H1 (cell line): ENCODE data around the gene GALNT9. TPM values are rescaled to one million over a fixed set of nuclear protein-coding genes. Genes with fewer than 3 reads are reported as not detected.

Source experiments
- CTCF ChIA-PET: fragments of 300-600 bp; sonication (Branson Sonifier 250); formaldehyde crosslinking; loops from one replicate; lab custom pipeline; 2021; ENCODE audit not compliant: partially characterized antibody; lab: Charles Lee
- POLR2A ChIA-PET: fragments of 300-600 bp; sonication (Branson Sonifier 250); formaldehyde crosslinking; loops from one replicate; lab custom pipeline; 2021; ENCODE audit warnings: inconsistent platforms; ENCODE audit not compliant: partially characterized antibody; lab: Charles Lee
- DNase-seq, 2 experiments: peaks; one replicate each; pipeline versions ENCODE4 v3.0.0 to v3.0.0-alpha.2; 2010 to 2022; ENCODE audit warnings: low spot score in 2 of 2, low read depth in 1 of 2, mixed read lengths in 1 of 2
- FAIRE-seq: peaks from 2 replicates; lab custom pipeline; 2011; peaks lifted over from hg19 to GRCh38; lab: Jason Lieb, UNC
- H2AFZ ChIP-seq: 2 replicates; pipeline ENCODE4 v1.8.1; 2012; ENCODE audit warnings: low read length, inconsistent platforms
- H2AK5ac ChIP-seq: 2 replicates; pipeline ENCODE4 v1.6.1; 2013; ENCODE audit warnings: low read depth, low read length
- H2BK120ac ChIP-seq: replicated peaks from 2 replicates; pipeline ENCODE3; 2013; ENCODE audit warnings: low read depth, low read length, inconsistent platforms
- H2BK12ac ChIP-seq: 2 replicates; pipeline ENCODE4 v1.6.1; 2013; ENCODE audit warnings: low read depth, low read length
- H2BK15ac ChIP-seq: 2 replicates; pipeline ENCODE4 v1.6.1; 2013; ENCODE audit warnings: low read length
- H2BK20ac ChIP-seq: 2 replicates; pipeline ENCODE4 v1.6.1; 2013; ENCODE audit warnings: low read length
- H2BK5ac ChIP-seq: 2 replicates; pipeline ENCODE4 v1.6.1; 2013; ENCODE audit warnings: low read depth, low read length
- H3K14ac ChIP-seq: 2 replicates; pipeline ENCODE4 v1.6.1; 2013; ENCODE audit warnings: inconsistent platforms; ENCODE audit not compliant: insufficient read length
- H3K18ac ChIP-seq: 2 replicates; pipeline ENCODE4 v1.6.1; 2013; ENCODE audit warnings: low read length; ENCODE audit errors: extremely low read depth
- H3K23ac ChIP-seq: 2 replicates; pipeline ENCODE4 v1.6.1; 2013; ENCODE audit warnings: inconsistent platforms; ENCODE audit not compliant: insufficient read length
- H3K23me2 ChIP-seq: 2 replicates; pipeline ENCODE4 v1.6.1; 2013; ENCODE audit warnings: low read depth, low read length
- H3K27ac ChIP-seq: 2 replicates; pipeline ENCODE4 v1.6.1; 2011; ENCODE audit warnings: low read depth, low read length, inconsistent platforms
- H3K27me3 ChIP-seq, 4 experiments: replicated peaks in 1 of 4; 1 replicate in 1 of 4; 2 replicates in 3 of 4; pipeline versions ENCODE4 v1.6.1 to v1.8.1; 2011 to 2013; ENCODE audit warnings: low read length in 3 of 4, mild to moderate bottlenecking in 3 of 4, inconsistent platforms in 2 of 4, mixed read lengths in 2 of 4, moderate library complexity in 1 of 4; ENCODE audit not compliant: control insufficient read depth in 3 of 4, insufficient read depth in 3 of 4; ENCODE audit errors: extremely low read depth in 1 of 4
- H3K36me3 ChIP-seq, 4 experiments: 2 replicates each; pipeline versions ENCODE4 v1.6.1 to v1.8.1; 2011 to 2013; ENCODE audit warnings: mild to moderate bottlenecking in 4 of 4, low read length in 3 of 4, moderate library complexity in 2 of 4, control low read depth in 1 of 4, inconsistent platforms in 1 of 4; ENCODE audit not compliant: insufficient read depth in 4 of 4, control insufficient read depth in 2 of 4
- H3K4ac ChIP-seq: replicated peaks from 2 replicates; pipeline ENCODE3; 2013; ENCODE audit warnings: low read length, low read depth, mixed read lengths, inconsistent platforms; ENCODE audit not compliant: insufficient read length
- H3K4me1 ChIP-seq, 4 experiments: replicated peaks in 1 of 4; 1 replicate in 1 of 4; 2 replicates in 3 of 4; pipeline versions ENCODE4 v1.6.1 to v1.8.1; 2011 to 2013; ENCODE audit warnings: low read length in 3 of 4, inconsistent platforms in 2 of 4, mixed read lengths in 1 of 4; ENCODE audit not compliant: insufficient read depth in 4 of 4, control insufficient read depth in 3 of 4
- H3K4me2 ChIP-seq, 2 experiments: 2 replicates each; pipeline versions ENCODE4 v1.6.1 to v1.8.1; 2011 to 2013; ENCODE audit warnings: low read depth in 2 of 2, low read length in 2 of 2, control low read depth in 1 of 2, inconsistent platforms in 1 of 2, mild to moderate bottlenecking in 1 of 2; ENCODE audit not compliant: insufficient read depth in 1 of 2
- H3K4me3 ChIP-seq, 4 experiments: fragments of 200-600, 300-600 bp in 1 of 4; sonication (generic), shearing (Covaris generic), sonication (Bioruptor Twin) in 1 of 4; 2 replicates each; pipeline versions ENCODE4 v1.5.1 to v1.8.1; 2011 to 2016; ENCODE audit warnings: low read length in 4 of 4, low read depth in 3 of 4, control low read depth in 2 of 4, inconsistent platforms in 2 of 4, mild to moderate bottlenecking in 2 of 4, mixed read lengths in 1 of 4, moderate library complexity in 1 of 4; ENCODE audit not compliant: insufficient read depth in 2 of 4; ENCODE audit errors: extremely low read depth in 1 of 4
- H3K56ac ChIP-seq: replicated peaks from 2 replicates; pipeline ENCODE3; 2013; ENCODE audit warnings: low read depth, mild to moderate bottlenecking, mixed read lengths, low read length, inconsistent platforms; ENCODE audit not compliant: insufficient read length
- H3K79me1 ChIP-seq: 2 replicates; pipeline ENCODE4 v1.6.1; 2013; ENCODE audit warnings: low read depth, low read length, control low read depth
- H3K79me2 ChIP-seq, 2 experiments: 2 replicates each; pipeline versions ENCODE4 v1.6.1 to v1.8.1; 2012 to 2013; ENCODE audit warnings: low read length in 2 of 2, mild to moderate bottlenecking in 2 of 2, inconsistent platforms in 1 of 2; ENCODE audit not compliant: insufficient read depth in 2 of 2, control insufficient read depth in 1 of 2
- H3K9ac ChIP-seq, 4 experiments: replicated peaks in 1 of 4; 1 replicate in 1 of 4; 2 replicates in 3 of 4; pipeline versions ENCODE4 v1.6.1 to v1.8.1; 2011 to 2013; ENCODE audit warnings: low read depth in 3 of 4, low read length in 3 of 4, control low read depth in 2 of 4, mild to moderate bottlenecking in 2 of 4, moderate library complexity in 2 of 4, inconsistent platforms in 1 of 4; ENCODE audit errors: extremely low read depth in 1 of 4
- H3K9me3 ChIP-seq, 2 experiments: 2 replicates each; pipeline versions ENCODE4 v1.6.1 to v1.8.1; 2012 to 2013; ENCODE audit warnings: mild to moderate bottlenecking in 2 of 2, moderate library complexity in 2 of 2, control low read depth in 1 of 2, inconsistent platforms in 1 of 2, low read depth in 1 of 2, low read length in 1 of 2, mixed read lengths in 1 of 2; ENCODE audit not compliant: insufficient read depth in 2 of 2
- H4K20me1 ChIP-seq, 2 experiments: replicated peaks in 1 of 2; 2 replicates each; pipeline versions ENCODE3 to v1.8.1; 2011 to 2013; ENCODE audit warnings: inconsistent platforms in 2 of 2, low read length in 2 of 2, mild to moderate bottlenecking in 1 of 2; ENCODE audit not compliant: insufficient read depth in 2 of 2, control insufficient read depth in 1 of 2
- H4K5ac ChIP-seq: 2 replicates; pipeline ENCODE4 v1.6.1; 2013; ENCODE audit warnings: low read length, low read depth, mixed read lengths, inconsistent platforms; ENCODE audit not compliant: insufficient read length
- H4K8ac ChIP-seq: 2 replicates; pipeline ENCODE4 v1.8.0; 2013; ENCODE audit warnings: mild to moderate bottlenecking, moderate library complexity, low read length, inconsistent platforms; ENCODE audit not compliant: insufficient read depth; ENCODE audit errors: extremely low read depth
- H4K91ac ChIP-seq: replicated peaks from 2 replicates; pipeline ENCODE3; 2013; ENCODE audit warnings: low read length, mixed read lengths, inconsistent platforms; ENCODE audit not compliant: insufficient read length
- ASH2L ChIP-seq: fragments of 200-600, 300-600 bp; sonication (generic); IDR thresholded peaks from one replicate; pipeline ENCODE4 v1.7.1; 2017; ENCODE audit warnings: low read length
- ATF2 ChIP-seq: IDR thresholded peaks from 2 replicates; pipeline ENCODE4 v1.6.1; 2012; ENCODE audit warnings: low read length, inconsistent platforms
- BRCA1 ChIP-seq: IDR thresholded peaks from 2 replicates; pipeline ENCODE4 v1.6.1; 2012; ENCODE audit warnings: low read depth, low read length, improper control_type of control experiment
- CHD2 ChIP-seq: IDR thresholded peaks from 2 replicates; pipeline ENCODE4 v1.6.1; 2012; ENCODE audit warnings: low read length, improper control_type of control experiment
- GTF2F1 ChIP-seq: IDR thresholded peaks from 2 replicates; pipeline ENCODE4 v1.6.1; 2012; ENCODE audit warnings: low read depth, low read length, improper control_type of control experiment, borderline replicate concordance
- RXRA ChIP-seq: IDR thresholded peaks from 2 replicates; pipeline ENCODE4 v1.6.1; 2011; ENCODE audit warnings: low read depth, mild to moderate bottlenecking, low read length, moderate library complexity; ENCODE audit not compliant: insufficient read depth
- SRF ChIP-seq: IDR thresholded peaks from 2 replicates; pipeline ENCODE4 v1.6.1; 2011; ENCODE audit warnings: mild to moderate bottlenecking, low read depth, low read length, moderate library complexity
- TEAD4 ChIP-seq: IDR thresholded peaks from 2 replicates; pipeline ENCODE4 v1.6.1; 2012; ENCODE audit warnings: low read depth, low read length, inconsistent platforms, mixed read lengths
- WGBS, 2 experiments: shearing (Covaris generic) in 1 of 2; methylation state at CpG; one replicate each; pipeline versions ENCODE4 v1.1.6 to v1.1.7; 2013 to 2015; ENCODE audit warnings: low lambda C conversion rate in 2 of 2, mixed read lengths in 2 of 2, inconsistent platforms in 1 of 2, low coverage in 1 of 2, missing lambda C conversion rate in 1 of 2; ENCODE audit not compliant: insufficient replicate concordance in 2 of 2, insufficient coverage in 1 of 2, insufficient read length in 1 of 2; ENCODE audit errors: extremely low coverage in 1 of 2, missing lambda C conversion rate in 1 of 2; 5-methylcytosine and 5-hydroxymethylcytosine counted together
- polyA plus RNA-seq, 7 experiments: library from polyadenylated mRNA; depleted of rRNA in 3 of 7; stranded (reverse) in 5 of 7; unstranded in 2 of 7; fragments of >200 nt in 5 of 7; fragments of 200-250 nt in 2 of 7; gene quantifications; 1 replicate in 5 of 7; 2 replicates in 1 of 7; 4 replicates in 1 of 7; pipeline versions ENCODE4 v1.2.1 to v1.2.3, GENCODE V29; 2011 to 2013; ENCODE audit warnings: missing spikeins in 2 of 7, mixed read lengths in 2 of 7
- total RNA-seq: library from RNA; stranded (reverse); fragmentation: NEBNext Ultra II Directional; extraction: Animal tissue kit (Norgen Biotek cat#: 25700); gene quantifications from 2 replicates; pipeline ENCODE4 v1.2.1, GENCODE V29; 2021

The GALNT9 gene
- total and polyA plus RNA-seq, 2 of the 8 experiments (the other 6 are each of a cell fraction or from before 2014, with no cell fraction given) = 2.0 to 3.6 TPM

- no peak overlapping the region for H2BK20ac ChIP-seq
- H3K14ac ChIP-seq = no peak overlapping the region
- no peak overlapping the region for H4K5ac ChIP-seq
- WGBS, 2 experiments = 89% methylated on average over 5 of the region's 41 CpGs; no CpG with 5 or more reads in 1 of the 2 experiments
- H3K27me3 ChIP-seq = no peaks in the 10 kb centered on the region
- POLR2A ChIA-PET = no interaction called here
- peaks cover 0 to 3% of the 10 kb centered on the region in 2 experiments; a peak in 1 of 4 replicates for H3K9me3 ChIP-seq
- no peak overlapping the region for H3K56ac ChIP-seq
- H2BK5ac ChIP-seq = no peak overlapping the region
- no peak overlapping the region for H3K23ac ChIP-seq
- peaks cover 6 to 7% of the 10 kb centered on the region in 2 experiments for H4K20me1 ChIP-seq
- H3K79me2 ChIP-seq = peaks cover 0 to 26% of the 10 kb centered on the region in 2 experiments; a peak in 3 of 4 replicates
- H3K18ac ChIP-seq = no peak overlapping the region
- no peak for TF ChIP-seq RXRA
- TF ChIP-seq BRCA1 = no peak
- TF ChIP-seq ASH2L = no peak
- TF ChIP-seq SRF = no peak
- TF ChIP-seq CHD2 = no peak
- no peak for TF ChIP-seq TEAD4
- TF ChIP-seq ATF2 = no peak
- no peak for TF ChIP-seq GTF2F1
- TF ChIP-seq, all 59 proteins: peak for 0
- no peak overlapping the region for H3K4me3 ChIP-seq
- peaks cover 0 to 28% (median 7%) of the 10 kb centered on the region in 4 experiments; a peak in 5 of 8 replicates for H3K36me3 ChIP-seq
- peaks cover 5% of the 10 kb centered on the region; the same call in 1 of the 2 replicates for H3K23me2 ChIP-seq
- H4K91ac ChIP-seq = no peak overlapping the region
- no peak overlapping the region for H4K8ac ChIP-seq
- H3K9ac ChIP-seq = no peak overlapping the region
- H2BK15ac ChIP-seq = no peak overlapping the region
- H3K4me2 ChIP-seq = no peak overlapping the region
- no peak overlapping the region for H2BK12ac ChIP-seq
- H2AK5ac ChIP-seq = no peak overlapping the region
- H3K4me1 ChIP-seq = peaks cover 0 to 5% (median 2%) of the 10 kb centered on the region in 4 experiments; a peak in 4 of 7 replicates
- DNase-seq (no peak), FAIRE-seq (no peak)
- H3K4ac ChIP-seq = no peak overlapping the region
- H2AFZ ChIP-seq = no peak overlapping the region
- CTCF ChIA-PET = no interaction called here
- H3K27ac ChIP-seq = no peak overlapping the region
- H3K79me1 ChIP-seq = peaks cover 20% of the 10 kb centered on the region
- H2BK120ac ChIP-seq = no peak overlapping the region
Observed at GRCh38 chr12:132148368-132149045, 180.9 kb downstream of the GALNT9 start.
